Aortic smooth muscle cell (primary cell): ENCODE data around the gene OR6C76. TPM values are rescaled to one million over a fixed set of nuclear protein-coding genes. Genes with fewer than 3 reads are reported as not detected.

Experiments used
- total RNA-seq: library from RNA; depleted of rRNA; stranded (reverse); fragments of >200 nt; gene quantifications from 2 replicates; pipeline ENCODE4 v1.2.3, GENCODE V29; 2014

The OR6C76 gene
- not detected in 2 replicates for total RNA-seq

DNA sequence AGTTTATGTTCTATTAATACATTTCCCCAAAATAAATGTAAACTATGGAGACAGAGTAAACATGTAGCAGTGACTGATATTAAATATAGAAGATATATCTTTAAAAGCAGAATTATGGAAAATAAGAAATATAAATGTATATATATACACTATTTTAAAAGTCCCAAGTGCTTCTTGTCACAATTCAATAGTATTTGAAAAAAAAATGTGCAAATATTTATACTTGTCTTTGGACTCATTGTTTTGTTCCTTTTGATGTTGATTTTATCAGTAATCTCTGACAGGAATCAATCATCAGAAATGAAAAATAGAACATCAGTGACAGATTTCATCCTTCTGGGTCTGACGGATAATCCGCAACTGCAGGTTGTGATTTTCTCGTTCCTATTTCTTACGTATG lies at the start of gene OR6C76:
Gene OR6C76 (plus strand): TSS at position 301 of the 400 bp plus-strand sequence. CDS start 0 bp downstream, at position 301.

DNA sequence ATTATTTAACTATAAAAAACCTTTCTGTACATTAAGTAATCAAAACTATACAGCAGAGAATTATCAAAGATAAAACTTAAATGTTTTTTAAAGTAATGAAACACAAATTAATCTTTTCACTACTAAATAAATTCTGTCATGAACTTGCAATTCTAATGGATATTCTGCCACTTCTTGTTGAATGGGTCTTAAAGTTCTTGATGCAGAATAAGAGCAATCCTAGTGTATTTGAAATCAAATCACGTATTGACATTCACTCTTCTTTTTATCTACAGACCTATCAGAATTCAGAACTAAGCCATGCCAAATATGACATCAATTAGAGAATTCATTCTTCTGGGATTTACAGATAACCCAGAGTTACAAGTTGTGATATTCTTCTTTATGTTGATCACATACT lies 25.8 kb upstream of the OR6C76 start, which contains the start of gene OR6C65:
Gene OR6C65 (plus strand): TSS at position 301 of the 400 bp plus-strand sequence. CDS start 0 bp downstream, at position 301.

DNA sequence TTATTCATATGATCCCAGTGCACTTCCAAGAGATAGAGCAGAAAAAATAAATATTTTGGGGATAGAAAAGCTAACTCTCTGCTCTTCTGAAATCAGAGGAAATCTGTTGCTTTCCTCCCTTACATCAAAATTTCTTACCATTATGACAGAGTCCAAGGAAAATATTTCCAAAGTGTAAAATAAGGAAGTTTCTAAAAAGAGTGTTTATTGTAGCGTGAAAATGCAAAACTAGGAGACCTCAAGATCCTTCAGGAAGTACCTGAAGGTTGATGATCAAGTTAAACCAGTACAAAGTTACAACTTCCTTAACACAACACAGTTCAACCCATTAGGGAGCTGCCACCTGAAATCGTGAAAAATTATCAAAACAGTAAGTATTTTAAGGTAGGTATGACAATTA lies 17.7 kb downstream of the OR6C76 start, which contains the start of gene OR6C2:
Gene OR6C2 (plus strand): TSS at position 301 of the 400 bp plus-strand sequence. CDS start 8,138 bp downstream, outside the sequence.

DNA sequence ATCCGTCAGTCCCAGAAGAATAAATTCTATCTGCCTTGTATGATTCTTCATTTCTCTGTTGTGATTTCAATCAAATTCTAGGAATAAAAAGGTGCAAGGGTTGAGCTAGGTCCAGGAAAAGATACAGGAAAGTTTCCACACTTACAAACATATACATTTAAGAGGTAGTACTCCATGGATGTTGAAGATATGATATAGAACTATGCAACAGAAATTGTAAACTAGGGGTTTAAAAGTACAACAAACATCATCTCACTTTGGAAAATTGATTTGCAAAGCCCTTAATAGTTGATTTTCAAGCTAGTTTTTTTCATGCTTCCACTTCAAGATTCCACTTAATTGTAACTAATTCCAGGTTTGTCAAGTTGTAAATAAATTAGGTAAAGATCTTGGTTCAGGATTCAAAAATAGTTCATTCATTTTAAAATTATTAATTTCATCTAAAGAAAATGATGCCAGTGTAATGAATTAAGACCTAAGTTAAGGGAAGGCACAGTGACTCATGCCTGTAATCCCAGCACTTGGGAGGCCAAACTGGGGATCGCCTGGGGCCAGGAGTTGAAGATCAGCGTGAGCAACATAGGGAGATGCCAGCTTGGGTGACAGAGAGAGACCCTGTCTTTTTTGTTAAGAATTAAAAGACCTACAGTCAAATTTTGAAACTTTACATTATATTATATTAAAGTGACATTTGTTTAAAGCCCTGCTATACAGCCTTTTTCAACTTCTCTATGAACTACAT lies 44.2 kb downstream of the OR6C76 start, which contains the start of gene OR6C70:
Gene OR6C70 (minus strand): TSS at position 51 of the 742 bp plus-strand sequence. CDS start 0 bp downstream, at position 51.

Other genes with a start within 250 kb of the OR6C76 start
- not detected in 2 replicates for gene OR10A7, start 205.2 kb upstream of the OR6C76 start, total RNA-seq
- gene OR6C74, start 181.6 kb upstream of the OR6C76 start, total RNA-seq, result not detected in 2 replicates
- not detected in 2 replicates for gene OR6C6, start 129.7 kb upstream of the OR6C76 start, total RNA-seq
- not detected in 2 replicates for gene OR6C1, start 111.9 kb upstream of the OR6C76 start, total RNA-seq
- gene OR6C3, start 95.5 kb upstream of the OR6C76 start, total RNA-seq, result not detected in 2 replicates
- not detected in 2 replicates for gene OR6C75, start 63.3 kb upstream of the OR6C76 start, total RNA-seq
- not detected in 2 replicates for gene OR6C65, start 25.7 kb upstream of the OR6C76 start, total RNA-seq
- gene OR6C2, start 17.8 kb downstream of the OR6C76 start, total RNA-seq, result not detected in 2 replicates
- not detected in 2 replicates for gene OR6C70, start 43.9 kb downstream of the OR6C76 start, total RNA-seq
- not detected in 2 replicates for gene OR6C68, start 66.1 kb downstream of the OR6C76 start, total RNA-seq
- gene OR6C4, start 123.3 kb downstream of the OR6C76 start, total RNA-seq, result not detected in 2 replicates
- not detected in 2 replicates for gene OR2AP1, start 146.2 kb downstream of the OR6C76 start, total RNA-seq
- gene OR10P1, start 210.6 kb downstream of the OR6C76 start, total RNA-seq, result not detected in 2 replicates